NB4 (cell line): ENCODE data around the gene ALOX15B.

Experiments used
- DNase-seq: peaks from one replicate; pipeline ENCODE4 v3.0.0; 2010; ENCODE audit warnings: low read depth
- H3K4me3 ChIP-seq: one replicate; pipeline ENCODE4 v1.5.1; 2011; ENCODE audit warnings: mild to moderate bottlenecking, low read depth, low read length, moderate library complexity
- CTCF ChIP-seq: IDR thresholded peaks from one replicate; pipeline ENCODE4 v1.5.1; 2012; ENCODE audit warnings: low read depth, low read length
- MAX ChIP-seq: IDR thresholded peaks from 2 replicates; pipeline ENCODE4 v1.6.1; 2011; ENCODE audit warnings: low read depth, low read length
- MYC ChIP-seq: IDR thresholded peaks from 2 replicates; pipeline ENCODE4 v1.6.1; 2011; ENCODE audit warnings: low read depth, low read length
- POLR2A ChIP-seq: IDR thresholded peaks from 2 replicates; pipeline ENCODE4 v1.6.1; 2011; ENCODE audit warnings: mild to moderate bottlenecking; ENCODE audit not compliant: insufficient read length; ENCODE audit errors: extremely low read depth

ALOX15B gene

GRCh38 chr17:8081876-8082275 lies 43.0 kb downstream of the ALOX15B start:
- no peak for TF ChIP-seq MYC
- no peak for TF ChIP-seq MAX
- TF ChIP-seq CTCF, result no peak
- no peak for TF ChIP-seq POLR2A
- DNase-seq, result no peak
- no peak overlapping the region for H3K4me3 ChIP-seq

- no peak overlapping the region for H3K4me3 ChIP-seq
- TF ChIP-seq POLR2A (no peak), MYC (no peak), CTCF (no peak), MAX (no peak)
- DNase-seq, result no peak
These were observed 43.4 kb downstream of the ALOX15B start for GRCh38 chr17:8082292-8082691.

- H3K4me3 ChIP-seq, result no peak overlapping the region
- TF ChIP-seq POLR2A (no peak), CTCF (no peak), MYC (no peak), MAX (no peak)
- DNase-seq, result no peak
These were observed 45.4 kb downstream of the ALOX15B start for GRCh38 chr17:8084250-8084649.

- TF ChIP-seq POLR2A (no peak), CTCF (no peak), MAX (no peak), MYC (no peak)
- no peak within 1 kb of the TSS for H3K4me3 ChIP-seq
- no peak for DNase-seq
These were observed 48.5 kb downstream of the ALOX15B start, which contains the start of gene ALOX12B for GRCh38 chr17:8087075-8087951. Gene ALOX12B, minus strand, starts transcription at chr17:8087716. Its CDS starts 274 bp downstream, at chr17:8087442.

- no peak for DNase-seq
- TF ChIP-seq MYC (no peak), MAX (no peak), POLR2A (no peak), CTCF (no peak)
- H3K4me3 ChIP-seq, result no peak overlapping the region
These were observed 49.0 kb downstream of the ALOX15B start for GRCh38 chr17:8087952-8088230.
